ENCODE results near the gene ATP5PO.

- no peak for TF ChIP-seq CTCF (conservative IDR thresholded peaks at IDR 0.05 in 1 of 2, IDR thresholded peaks at IDR 0.05 in 1 of 2; ENCODE audit: low read depth in 1 of 2, low read length in 2 of 2)
- TF ChIP-seq EZH2 (IDR thresholded peaks at IDR 0.05; ENCODE audit: low read length, missing control alignments) = no peak
These were observed 35.0 kb upstream of the ATP5PO start for GRCh38 chr21:33950431-33951079.

All from fibroblast of lung (primary cell).